ENCODE data around the gene ACVRL1. TPM values are rescaled to one million over a fixed set of nuclear protein-coding genes. Genes with fewer than 3 reads are reported as not detected.

ACVRL1 gene
- total and polyA plus RNA-seq, 8 donors, result 74.2 to 173 (median 95.8) TPM

GRCh38 chr12:51959211-51959610 is 51.9 kb downstream of the ACVRL1 start:
- Histone ChIP-seq H3K4me3 (no peak overlapping the region), H3K9me3 (no peaks in the 10 kb centered on the region), H3K27me3 (no peaks in the 10 kb centered on the region), H3K36me3 (peaks cover 0 to 22% of the 10 kb centered on the region in 2 donors), H3K27ac (peak overlapping the region in 1 of 2 donors; percentile 28), H3K4me1 (peaks cover 36 to 68% of the 10 kb centered on the region in 2 donors)
- TF ChIP-seq CTCF (IDR thresholded peaks at IDR 0.05), result no peak
- DNase-seq (no peak), ATAC-seq (no peak)
- intact Hi-C loops (cut with DNase I), result no loop called here

- no peak for TF ChIP-seq CTCF (IDR thresholded peaks at IDR 0.05)
- no peak overlapping the region for H3K4me3 ChIP-seq
- H3K9me3 ChIP-seq, result no peaks in the 10 kb centered on the region
- ATAC-seq (no peak), DNase-seq (no peak)
- intact Hi-C loops (cut with DNase I), result no loop called here
- peaks cover 31 to 61% of the 10 kb centered on the region in 2 donors for H3K4me1 ChIP-seq
- no peak overlapping the region for H3K27ac ChIP-seq
- H3K27me3 ChIP-seq, result no peaks in the 10 kb centered on the region
- peaks cover 0 to 22% of the 10 kb centered on the region in 2 donors for H3K36me3 ChIP-seq
Measured at GRCh38 chr12:51959921-51960320, 52.6 kb downstream of the ACVRL1 start.

GRCh38 chr12:51960488-51960887 is 53.2 kb downstream of the ACVRL1 start:
- Histone ChIP-seq H3K36me3 (peaks cover 0 to 22% of the 10 kb centered on the region in 2 donors), H3K27ac (no peak overlapping the region), H3K27me3 (no peaks in the 10 kb centered on the region), H3K9me3 (no peaks in the 10 kb centered on the region), H3K4me3 (no peak overlapping the region), H3K4me1 (peaks cover 25 to 55% of the 10 kb centered on the region in 2 donors)
- ATAC-seq, result no peak
- intact Hi-C loops (cut with DNase I), result no loop called here
- TF ChIP-seq CTCF (IDR thresholded peaks at IDR 0.05), result no peak
- DNase-seq, result no peak

GRCh38 chr12:51960890-51961289 is 53.6 kb downstream of the ACVRL1 start:
- Histone ChIP-seq H3K36me3 (peaks cover 0 to 22% of the 10 kb centered on the region in 2 donors), H3K4me3 (no peak overlapping the region), H3K9me3 (no peaks in the 10 kb centered on the region), H3K27me3 (no peaks in the 10 kb centered on the region), H3K4me1 (peaks cover 21 to 51% of the 10 kb centered on the region in 2 donors), H3K27ac (no peak overlapping the region)
- DNase-seq (no peak), ATAC-seq (no peak)
- no peak for TF ChIP-seq CTCF (IDR thresholded peaks at IDR 0.05)
- intact Hi-C loops (cut with DNase I), result no loop called here

GRCh38 chr12:51961834-51962233 is 54.5 kb downstream of the ACVRL1 start:
- DNase-seq (no peak), ATAC-seq (peak; percentile 66)
- no peaks in the 10 kb centered on the region for H3K27me3 ChIP-seq
- H3K36me3 ChIP-seq, result peaks cover 0 to 22% of the 10 kb centered on the region in 2 donors
- H3K4me3 ChIP-seq, result no peak overlapping the region
- H3K27ac ChIP-seq, result peak overlapping the region in 1 of 2 donors; percentile 34
- intact Hi-C loops (cut with DNase I), result no loop called here
- H3K4me1 ChIP-seq, result peaks cover 17 to 48% of the 10 kb centered on the region in 2 donors
- no peak for TF ChIP-seq CTCF (IDR thresholded peaks at IDR 0.05)
- H3K9me3 ChIP-seq, result no peaks in the 10 kb centered on the region
